Activated T-helper 2 cell treated with anti-CD3 and anti-CD28 coated beads, Interferon-gamma antibody, Interleukin-2, Interleukin-4, amounts not matched to agents 10 μg/mL and 5 μg/mL and 100 μg/mL, durations not matched to agents 14 hours and 24 hours and 36 hours (primary cell): ENCODE measurements around the gene LY86. TPM values are rescaled to one million over a fixed set of nuclear protein-coding genes. Genes with fewer than 3 reads are reported as not detected.

Experiments
- DNase-seq: peaks from one replicate; pipeline ENCODE4 v3.0.0; 2021; ENCODE audit warnings: low spot score
- H3K27ac Mint-ChIP-seq: one replicate; pipeline ENCODE4 v1.8.0; 2021; ENCODE audit warnings: mixed read lengths
- H3K27me3 Mint-ChIP-seq: one replicate; pipeline ENCODE4 v1.8.0; 2021; ENCODE audit warnings: low read depth, mixed read lengths
- H3K36me3 Mint-ChIP-seq: one replicate; pipeline ENCODE4 v1.8.0; 2021; ENCODE audit warnings: low read depth, mixed read lengths
- H3K4me1 Mint-ChIP-seq: one replicate; pipeline ENCODE4 v1.8.0; 2021; ENCODE audit warnings: low read depth, mixed read lengths
- H3K4me3 Mint-ChIP-seq: one replicate; pipeline ENCODE4 v1.8.0; 2021; ENCODE audit warnings: low read depth, mild to moderate bottlenecking, moderate library complexity, mixed read lengths
- H3K9me3 Mint-ChIP-seq: one replicate; pipeline ENCODE4 v1.8.0; 2021; ENCODE audit warnings: mixed read lengths
- intact Hi-C: fragments of 100-400 bp; cut with micrococcal nuclease; formaldehyde crosslinking; loops from one replicate; pipeline ENCODE4 v1.15.1; 2023
- total RNA-seq: library from RNA; stranded (reverse); gene quantifications from 2 replicates; pipeline ENCODE4 v1.2.3, GENCODE V29; 2022

The LY86 gene
- total RNA-seq: 0.55 and 0.57 TPM in 2 replicates

GRCh38 chr6:6588064-6588923 lies at the start of gene LY86:
TSS of gene LY86 (plus strand) at chr6:6588720. CDS start at chr6:6588735, 15 bp downstream.
- no peaks in the 10 kb centered on the region for H3K27me3 Mint-ChIP-seq
- no peak for DNase-seq
- peak within 1 kb of the TSS; percentile 56 for H3K4me3 Mint-ChIP-seq
- H3K9me3 Mint-ChIP-seq: peaks cover 3% of the 10 kb centered on the region
- peaks cover 53% of the 10 kb centered on the region for H3K4me1 Mint-ChIP-seq
- H3K36me3 Mint-ChIP-seq: peaks cover 14% of the 10 kb centered on the region
- peak within 1 kb of the TSS; percentile 45 for H3K27ac Mint-ChIP-seq
- intact Hi-C loops: no loop called here

GRCh38 chr6:6539036-6539435 lies 49.5 kb upstream of the LY86 start:
- DNase-seq: no peak
- Mint-ChIP-seq H3K27ac (no peak overlapping the region), H3K9me3 (peaks cover 3% of the 10 kb centered on the region), H3K4me1 (no peaks in the 10 kb centered on the region), H3K4me3 (no peak overlapping the region), H3K27me3 (peaks cover 73% of the 10 kb centered on the region), H3K36me3 (no peaks in the 10 kb centered on the region)
- intact Hi-C loops: no loop called here

- H3K9me3 Mint-ChIP-seq: peaks cover 3% of the 10 kb centered on the region
- H3K27me3 Mint-ChIP-seq: peaks cover 79% of the 10 kb centered on the region
- H3K27ac Mint-ChIP-seq: no peak overlapping the region
- no peak for DNase-seq
- no peaks in the 10 kb centered on the region for H3K36me3 Mint-ChIP-seq
- no peak overlapping the region for H3K4me3 Mint-ChIP-seq
- peaks cover 6% of the 10 kb centered on the region for H3K4me1 Mint-ChIP-seq
- intact Hi-C loops: loop anchor here (10.0 kb wide), 1 partner anchor 198 kb away; no protein-coding TSS in a partner anchor
These were observed 46.2 kb upstream of the LY86 start for GRCh38 chr6:6542357-6542756.

GRCh38 chr6:6543181-6543879 lies 45.2 kb upstream of the LY86 start:
- no peak for DNase-seq
- no peaks in the 10 kb centered on the region for H3K36me3 Mint-ChIP-seq
- H3K27ac Mint-ChIP-seq: no peak overlapping the region
- H3K4me1 Mint-ChIP-seq: peaks cover 6% of the 10 kb centered on the region
- intact Hi-C loops: loop anchor here (10.0 kb wide), 1 partner anchor 199 kb away; no protein-coding TSS in a partner anchor
- no peak overlapping the region for H3K4me3 Mint-ChIP-seq
- peaks cover 86% of the 10 kb centered on the region for H3K27me3 Mint-ChIP-seq
- H3K9me3 Mint-ChIP-seq: peaks cover 3% of the 10 kb centered on the region

GRCh38 chr6:6545616-6546317 lies 42.8 kb upstream of the LY86 start:
- Mint-ChIP-seq H3K4me3 (no peak overlapping the region), H3K27me3 (peaks cover 79% of the 10 kb centered on the region), H3K27ac (no peak overlapping the region), H3K4me1 (peaks cover 6% of the 10 kb centered on the region), H3K36me3 (no peaks in the 10 kb centered on the region), H3K9me3 (peaks cover 3% of the 10 kb centered on the region)
- DNase-seq: no peak
- intact Hi-C loops: loop anchor here (2.0 to 10.0 kb wide), 3 partner anchors 31 to 538 kb away; partner anchors contain the start of gene NRN1

- peaks cover 3% of the 10 kb centered on the region for H3K9me3 Mint-ChIP-seq
- peak overlapping the region; percentile 44 for H3K4me3 Mint-ChIP-seq
- H3K27me3 Mint-ChIP-seq: peaks cover 74% of the 10 kb centered on the region
- H3K4me1 Mint-ChIP-seq: peaks cover 6% of the 10 kb centered on the region
- H3K27ac Mint-ChIP-seq: no peak overlapping the region
- no peak for DNase-seq
- intact Hi-C loops: loop anchor here (1.0 to 10.0 kb wide), 4 partner anchors 32 to 539 kb away; partner anchors contain the start of gene NRN1
- no peaks in the 10 kb centered on the region for H3K36me3 Mint-ChIP-seq
These were observed 42.0 kb upstream of the LY86 start for GRCh38 chr6:6546318-6547109.

GRCh38 chr6:6547110-6547879 lies 41.2 kb upstream of the LY86 start:
- intact Hi-C loops: loop anchor here (1.0 to 10.0 kb wide), 4 partner anchors 32 to 540 kb away; partner anchors contain the start of gene NRN1

GRCh38 chr6:6556161-6556737 lies 32.3 kb upstream of the LY86 start:
- Mint-ChIP-seq H3K9me3 (no peaks in the 10 kb centered on the region), H3K4me1 (peaks cover 42% of the 10 kb centered on the region), H3K27ac (no peak overlapping the region), H3K36me3 (no peaks in the 10 kb centered on the region), H3K27me3 (peaks cover 26% of the 10 kb centered on the region), H3K4me3 (no peak overlapping the region)
- DNase-seq: no peak
- intact Hi-C loops: loop anchor here (5.0 kb wide), 2 partner anchors 56 to 101 kb away; no protein-coding TSS in a partner anchor

More at GRCh38 chr6:6547110-6547879, 41.2 kb upstream of the LY86 start:
- no peaks in the 10 kb centered on the region for H3K36me3 Mint-ChIP-seq
- peaks cover 2% of the 10 kb centered on the region for H3K9me3 Mint-ChIP-seq
- DNase-seq: peak; percentile 73
- peak overlapping the region; percentile 44 for H3K4me3 Mint-ChIP-seq
- H3K27me3 Mint-ChIP-seq: peaks cover 68% of the 10 kb centered on the region
- peaks cover 6% of the 10 kb centered on the region for H3K4me1 Mint-ChIP-seq
- H3K27ac Mint-ChIP-seq: no peak overlapping the region

GRCh38 chr6:6556738-6557503 lies 31.6 kb upstream of the LY86 start:
- H3K36me3 Mint-ChIP-seq: no peaks in the 10 kb centered on the region
- H3K27me3 Mint-ChIP-seq: peaks cover 23% of the 10 kb centered on the region
- H3K27ac Mint-ChIP-seq: no peak overlapping the region
- H3K9me3 Mint-ChIP-seq: no peaks in the 10 kb centered on the region
- peaks cover 46% of the 10 kb centered on the region for H3K4me1 Mint-ChIP-seq
- no peak overlapping the region for H3K4me3 Mint-ChIP-seq
- intact Hi-C loops: loop anchor here (5.0 kb wide), 2 partner anchors 55 to 100 kb away; no protein-coding TSS in a partner anchor
- no peak for DNase-seq

GRCh38 chr6:6557504-6557839 lies 31.0 kb upstream of the LY86 start:
- H3K9me3 Mint-ChIP-seq: no peaks in the 10 kb centered on the region
- peaks cover 23% of the 10 kb centered on the region for H3K27me3 Mint-ChIP-seq
- H3K27ac Mint-ChIP-seq: no peak overlapping the region
- H3K4me3 Mint-ChIP-seq: no peak overlapping the region
- H3K4me1 Mint-ChIP-seq: peaks cover 47% of the 10 kb centered on the region
- H3K36me3 Mint-ChIP-seq: peaks cover 1% of the 10 kb centered on the region
- DNase-seq: no peak
- intact Hi-C loops: loop anchor here (5.0 kb wide), 2 partner anchors 55 to 100 kb away; no protein-coding TSS in a partner anchor
